SK-N-MC (cell line): ENCODE data around the gene ESRRB.

ENCODE experiments used
- DNase-seq: peaks from one replicate; pipeline ENCODE4 v3.0.0-alpha.2; 2011; ENCODE audit warnings: low read depth, low spot score
- H3K27ac ChIP-seq: fragments of 200-600 bp; sonication (generic); 2 replicates; pipeline ENCODE4 v1.5.1; 2016; ENCODE audit warnings: mixed run types
- H3K36me3 ChIP-seq: fragments of 200-600 bp; sonication (generic); 2 replicates; pipeline ENCODE4 v1.6.1; 2017; ENCODE audit warnings: antibody characterized with exemption, low read length, mixed read lengths; ENCODE audit not compliant: insufficient read depth
- H3K4me3 ChIP-seq: fragments of 200-600 bp; sonication (generic); 2 replicates; pipeline ENCODE4 v1.5.1; 2016
- H3K9ac ChIP-seq: fragments of 200-600 bp; sonication (generic); 2 replicates; pipeline ENCODE4 v1.8.0; 2017; ENCODE audit warnings: mixed run types, mixed read lengths; ENCODE audit not compliant: insufficient read length
- H3K9me3 ChIP-seq: fragments of 200-600 bp; sonication (generic); 2 replicates; pipeline ENCODE4 v1.6.1; 2017; ENCODE audit warnings: low read depth, mild to moderate bottlenecking, antibody characterized with exemption, low read length, moderate library complexity, mixed read lengths
- EZH2 ChIP-seq: fragments of 200-600 bp; sonication (generic); IDR thresholded peaks from one replicate; pipeline ENCODE4 v1.6.1; 2017; ENCODE audit warnings: antibody characterized with exemption
- FOXP2 ChIP-seq: optimal IDR thresholded peaks from 2 replicates; pipeline ENCODE3; 2011; ENCODE audit warnings: mild to moderate bottlenecking, moderate library complexity; ENCODE audit not compliant: insufficient read depth; ENCODE audit errors: extremely low read length, control extremely low read depth
- POLR2AphosphoS5 ChIP-seq: IDR thresholded peaks from 2 replicates; pipeline ENCODE4 v1.6.1; 2012; ENCODE audit warnings: mild to moderate bottlenecking, low read depth, low read length, borderline replicate concordance

ESRRB gene

DNA sequence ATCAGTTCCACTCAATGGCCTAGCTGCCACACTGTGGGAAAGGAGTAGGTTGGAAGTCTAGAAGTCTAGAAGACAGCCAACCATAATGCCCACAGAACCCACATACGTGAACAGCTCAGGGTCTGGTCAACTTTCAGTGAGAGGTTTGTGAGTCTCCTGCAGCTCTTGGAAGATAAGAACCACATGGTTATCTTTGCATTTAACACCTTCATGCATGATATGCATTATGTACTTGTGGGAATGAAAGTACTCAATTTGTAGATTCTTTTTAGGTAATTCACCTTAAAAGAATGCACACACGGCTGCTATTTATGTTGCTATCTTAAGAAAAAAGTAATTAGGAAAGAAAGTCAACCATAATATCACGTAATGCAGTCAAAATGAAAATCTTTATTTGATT, 126.7 kb downstream of the ESRRB start:
- no peaks in the 10 kb centered on the region for H3K9me3 ChIP-seq
- no peak for DNase-seq
- H3K4me3 ChIP-seq, result no peak overlapping the region
- no peaks in the 10 kb centered on the region for H3K36me3 ChIP-seq
- H3K9ac ChIP-seq, result no peak overlapping the region
- no peak for TF ChIP-seq EZH2
- no peak for TF ChIP-seq FOXP2
- no peak for TF ChIP-seq POLR2AphosphoS5
- H3K27ac ChIP-seq, result no peak overlapping the region

GRCh38 chr14:76509311-76509710, 133.4 kb downstream of the ESRRB start:
- TF ChIP-seq POLR2AphosphoS5 (no peak), FOXP2 (no peak), EZH2 (no peak)
- H3K36me3 ChIP-seq, result no peaks in the 10 kb centered on the region
- H3K9ac ChIP-seq, result no peak overlapping the region
- H3K9me3 ChIP-seq, result no peaks in the 10 kb centered on the region
- no peak overlapping the region for H3K27ac ChIP-seq
- H3K4me3 ChIP-seq, result no peak overlapping the region
- DNase-seq, result no peak

DNA sequence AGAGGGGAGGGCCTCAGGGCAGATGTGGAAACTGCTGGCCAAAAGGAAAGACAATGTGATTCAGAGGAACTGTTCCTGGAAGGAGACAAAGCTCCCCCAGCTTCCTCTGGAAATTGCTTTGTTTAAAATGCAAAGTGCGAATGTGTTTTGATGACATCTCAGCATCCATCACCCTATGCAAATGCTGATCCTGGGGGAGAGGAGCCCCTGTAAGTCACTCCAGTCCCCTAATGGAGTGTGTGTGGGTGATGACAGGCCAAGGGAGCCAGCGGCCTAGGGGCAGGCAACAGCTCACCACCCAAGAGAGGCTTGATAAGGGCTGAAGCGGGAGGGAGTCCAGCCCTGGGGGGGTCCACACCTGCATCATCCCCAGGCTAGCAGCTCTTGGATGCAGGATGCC, 134.2 kb downstream of the ESRRB start:
- no peak for DNase-seq
- Histone ChIP-seq H3K27ac (no peak overlapping the region), H3K9ac (no peak overlapping the region), H3K9me3 (no peaks in the 10 kb centered on the region), H3K36me3 (no peaks in the 10 kb centered on the region), H3K4me3 (no peak overlapping the region)
- TF ChIP-seq POLR2AphosphoS5, result no peak
- TF ChIP-seq EZH2, result no peak
- TF ChIP-seq FOXP2, result no peak

GRCh38 chr14:76514213-76514998, 138.5 kb downstream of the ESRRB start:
- H3K27ac ChIP-seq, result peak overlapping the region; percentile 75
- H3K9me3 ChIP-seq, result no peaks in the 10 kb centered on the region
- peak; percentile 56 for DNase-seq
- no peak for TF ChIP-seq EZH2
- TF ChIP-seq FOXP2, result no peak
- TF ChIP-seq POLR2AphosphoS5, result no peak
- H3K9ac ChIP-seq, result no peak overlapping the region
- H3K36me3 ChIP-seq, result no peaks in the 10 kb centered on the region
- H3K4me3 ChIP-seq, result no peak overlapping the region

DNA sequence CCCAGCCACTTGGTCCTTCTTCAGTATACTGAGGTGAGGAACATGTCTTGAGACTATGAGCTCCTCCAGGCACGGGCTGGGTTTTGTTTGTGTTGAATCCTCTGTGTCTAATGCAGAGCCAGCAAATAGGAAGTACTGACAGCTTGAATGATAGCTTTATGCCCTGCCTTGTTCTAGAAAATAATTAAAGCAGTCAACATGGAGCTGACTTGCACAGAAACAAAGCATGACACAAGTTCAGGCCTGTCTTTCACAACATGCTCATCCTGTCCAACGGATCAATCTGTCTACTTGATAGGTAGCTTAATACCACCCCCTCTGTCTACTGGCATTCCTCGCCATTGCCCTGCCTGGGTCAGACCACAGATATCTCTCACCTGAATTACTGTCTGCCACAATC, 140.9 kb downstream of the ESRRB start:
- no peaks in the 10 kb centered on the region; the same call in 1 of the 2 replicates for H3K36me3 ChIP-seq
- H3K4me3 ChIP-seq, result no peak overlapping the region
- no peaks in the 10 kb centered on the region for H3K9me3 ChIP-seq
- TF ChIP-seq FOXP2, result peak; percentile 16
- TF ChIP-seq EZH2, result no peak
- peak; percentile 30; the same call in 1 of the 2 replicates for TF ChIP-seq POLR2AphosphoS5
- no peak overlapping the region for H3K9ac ChIP-seq
- DNase-seq, result peak; percentile 66
- H3K27ac ChIP-seq, result peak overlapping the region; percentile 97

GRCh38 chr14:76518366-76518765, 142.4 kb downstream of the ESRRB start:
- TF ChIP-seq FOXP2, result no peak
- peak; percentile 29; the same call in 1 of the 2 replicates for TF ChIP-seq POLR2AphosphoS5
- peak; percentile 79 for DNase-seq
- Histone ChIP-seq H3K9me3 (peaks cover 2% of the 10 kb centered on the region; the same call in 1 of the 2 replicates), H3K9ac (peak overlapping the region; percentile 19), H3K27ac (peak overlapping the region; percentile 97), H3K36me3 (no peaks in the 10 kb centered on the region; the same call in 1 of the 2 replicates), H3K4me3 (peak overlapping the region; percentile 47)

DNA sequence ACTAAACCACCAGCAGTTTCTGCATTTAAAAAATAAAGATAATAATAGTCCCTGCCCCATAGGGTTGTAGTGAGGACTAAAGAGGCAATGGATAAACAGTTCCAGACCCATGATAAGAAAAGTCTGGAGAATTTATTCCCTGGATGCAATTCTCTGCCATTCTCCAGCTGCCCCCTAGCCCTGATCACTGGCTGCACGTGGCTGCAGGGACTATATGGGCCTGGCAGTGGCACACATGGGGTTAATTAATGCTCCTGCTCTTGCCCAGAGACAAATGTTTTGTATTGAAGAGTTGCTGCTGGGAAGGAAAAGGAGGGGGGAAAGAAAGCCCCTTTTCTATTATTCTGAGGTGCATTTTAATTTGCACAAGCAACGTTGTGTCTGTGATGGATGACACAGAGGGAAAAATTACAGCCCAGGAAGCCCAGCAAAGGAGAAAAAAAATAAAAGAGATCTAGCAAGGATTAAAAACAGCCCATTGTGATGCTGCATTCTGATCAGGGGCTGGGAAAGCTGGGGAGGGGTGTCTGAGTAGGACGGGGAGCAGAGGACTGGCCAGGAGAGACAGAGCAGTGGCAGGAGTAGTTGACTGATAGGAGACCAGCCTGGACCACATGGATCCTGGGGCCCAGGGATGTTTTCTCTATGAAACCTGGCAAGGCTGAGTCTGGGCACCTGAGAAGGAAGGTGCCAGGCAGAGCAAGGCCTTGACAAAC, 149.3 kb downstream of the ESRRB start:
- no peak for DNase-seq
- no peak for TF ChIP-seq EZH2
- TF ChIP-seq POLR2AphosphoS5, result no peak
- no peak for TF ChIP-seq FOXP2

DNA sequence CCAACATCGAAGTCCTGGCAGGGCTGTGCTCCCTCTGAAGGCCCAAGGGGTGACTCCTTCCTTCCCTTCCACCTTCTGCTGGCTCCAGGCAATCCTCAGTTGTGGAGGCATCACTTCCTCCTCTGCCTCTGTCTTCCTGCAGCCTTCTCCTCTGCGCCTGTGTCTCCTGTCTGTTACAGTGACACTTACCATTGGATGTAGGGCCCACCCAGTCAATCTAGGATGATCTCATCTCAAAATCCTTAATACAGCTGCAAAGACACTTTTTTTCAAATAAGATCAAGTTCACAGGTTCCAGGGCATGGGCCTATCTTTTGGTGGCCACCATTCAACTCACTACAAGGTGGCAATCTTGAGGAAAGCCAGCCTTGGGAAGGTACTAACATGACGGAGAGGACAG, 155.1 kb downstream of the ESRRB start:
- no peak for TF ChIP-seq EZH2
- TF ChIP-seq FOXP2, result no peak
- Histone ChIP-seq H3K4me3 (no peak overlapping the region), H3K9me3 (no peaks in the 10 kb centered on the region), H3K36me3 (no peaks in the 10 kb centered on the region), H3K9ac (no peak overlapping the region), H3K27ac (no peak overlapping the region)
- no peak for DNase-seq

More for the DNA sequence above, 149.3 kb downstream of the ESRRB start:
- peaks cover 2% of the 10 kb centered on the region; the same call in 1 of the 2 replicates for H3K9me3 ChIP-seq
- H3K36me3 ChIP-seq, result no peaks in the 10 kb centered on the region; the same call in 1 of the 2 replicates
- no peak overlapping the region for H3K27ac ChIP-seq
- no peak overlapping the region for H3K4me3 ChIP-seq
- H3K9ac ChIP-seq, result no peak overlapping the region
